Vagina (tissue), 2 donors: Measurements from ENCODE around the gene TM6SF1. TPM values are rescaled to one million over a fixed set of nuclear protein-coding genes. Genes with fewer than 3 reads are reported as not detected.
"Not testable (repeated sequence)": the region's sequence is repeated elsewhere in the genome, so short reads cannot be mapped to it uniquely, and the experiment has no call there.

Experiments
- DNase-seq, 2 donors: peaks; one replicate each; pipeline ENCODE4 v3.0.0-alpha.2; 2017; ENCODE audit errors: extremely low spot score in 2 of 2
- H3K27ac ChIP-seq: fragments of 200-600 bp; sonication (generic); one replicate; pipeline ENCODE4 v1.5.1; 2019
- H3K27me3 ChIP-seq: fragments of 200-600 bp; sonication (generic); one replicate; pipeline ENCODE4 v1.5.1; 2019
- H3K36me3 ChIP-seq, 2 donors: fragments of 200-600 bp; sonication (generic); one replicate each; pipeline ENCODE4 v1.5.1; 2017 to 2019
- H3K4me1 ChIP-seq: fragments of 200-600 bp; sonication (generic); one replicate; pipeline ENCODE4 v1.5.1; 2019
- H3K4me3 ChIP-seq, 2 donors: fragments of 200-600 bp; sonication (generic); 1 replicate in 1 of 2; 2 replicates in 1 of 2; pipeline ENCODE4 v1.5.1; 2016 to 2019
- H3K9me3 ChIP-seq: fragments of 200-600 bp; sonication (generic); one replicate; pipeline ENCODE4 v1.5.1; 2019
- CTCF ChIP-seq, 3 experiments: fragments of 450-650 bp in 2 of 3; fragments of 200-600 bp in 1 of 3; sonication (generic) in 1 of 3; IDR thresholded peaks; one replicate each; pipeline ENCODE4 v1.5.1; 2017 to 2019; ENCODE audit warnings: antibody characterized with exemption in 3 of 3, mild to moderate bottlenecking in 2 of 3, moderate library complexity in 2 of 3
- POLR2A ChIP-seq, 2 donors: fragments of 450-650 bp; IDR thresholded peaks; one replicate each; pipeline ENCODE4 v1.6.1; 2017; ENCODE audit warnings: antibody characterized with exemption in 2 of 2, mild to moderate bottlenecking in 2 of 2, moderate library complexity in 2 of 2
- POLR2AphosphoS5 ChIP-seq, 2 donors: sonication (generic); formaldehyde crosslinking; IDR thresholded peaks; one replicate each; pipeline ENCODE4 v1.9.0; 2017; ENCODE audit warnings: antibody characterized with exemption in 2 of 2, mild to moderate bottlenecking in 2 of 2, low read depth in 1 of 2; ENCODE audit not compliant: insufficient read depth in 1 of 2
- intact Hi-C: fragments of 100-400 bp; cut with DNase I; formaldehyde crosslinking; loops from one replicate; pipeline ENCODE4 v1.15.1; 2023
- total RNA-seq: library from RNA; depleted of rRNA; stranded (reverse); fragments of >200 nt; gene quantifications from one replicate; pipeline ENCODE4 v1.2.3, GENCODE V29; 2016

The TM6SF1 gene
- total RNA-seq, 1 donor from 2014 or later: 3.9 TPM

GRCh38 chr15:83166830-83167229 lies 59.4 kb downstream of the TM6SF1 start:
- Histone ChIP-seq H3K4me3 (no peak overlapping the region), H3K4me1 (no peaks in the 10 kb centered on the region), H3K27me3 (no peaks in the 10 kb centered on the region), H3K27ac (no peak overlapping the region), H3K9me3 (no peaks in the 10 kb centered on the region), H3K36me3 (peaks cover 0 to 11% of the 10 kb centered on the region in 2 donors)
- TF ChIP-seq POLR2AphosphoS5 (IDR thresholded peaks at IDR 0.05; ENCODE audit: insufficient read depth in 1 of 2, low read depth in 1 of 2): no peak
- TF ChIP-seq CTCF (IDR thresholded peaks at IDR 0.05): no peak
- no peak for TF ChIP-seq POLR2A (IDR thresholded peaks at IDR 0.05)
- intact Hi-C loops: no loop called here
- DNase-seq: no peak

- H3K27me3 ChIP-seq, DNase-seq, H3K9me3 ChIP-seq, H3K4me3 ChIP-seq, intact Hi-C loops, H3K36me3 ChIP-seq, H3K27ac ChIP-seq, H3K4me1 ChIP-seq: not testable (repeated sequence)
Observed at GRCh38 chr15:83169576-83169975, 62.1 kb downstream of the TM6SF1 start.

GRCh38 chr15:83170474-83171165 lies 63.2 kb downstream of the TM6SF1 start:
- no peak overlapping the region for H3K4me3 ChIP-seq
- H3K9me3 ChIP-seq: no peaks in the 10 kb centered on the region
- H3K36me3 ChIP-seq: no peaks in the 10 kb centered on the region
- no peak for DNase-seq
- H3K27ac ChIP-seq: no peak overlapping the region
- no peaks in the 10 kb centered on the region for H3K4me1 ChIP-seq
- intact Hi-C loops: no loop called here
- TF ChIP-seq CTCF (IDR thresholded peaks at IDR 0.05) (no peak), POLR2AphosphoS5 (IDR thresholded peaks at IDR 0.05; ENCODE audit: insufficient read depth in 1 of 2, low read depth in 1 of 2) (no peak), POLR2A (IDR thresholded peaks at IDR 0.05) (no peak)
- no peaks in the 10 kb centered on the region for H3K27me3 ChIP-seq

GRCh38 chr15:83174891-83175290 lies 67.4 kb downstream of the TM6SF1 start:
- intact Hi-C loops: no loop called here
- no peaks in the 10 kb centered on the region for H3K9me3 ChIP-seq
- H3K36me3 ChIP-seq: no peaks in the 10 kb centered on the region
- H3K27me3 ChIP-seq: no peaks in the 10 kb centered on the region
- no peak for TF ChIP-seq POLR2AphosphoS5 (IDR thresholded peaks at IDR 0.05; ENCODE audit: insufficient read depth in 1 of 2, low read depth in 1 of 2)
- TF ChIP-seq POLR2A (IDR thresholded peaks at IDR 0.05): no peak
- no peak for TF ChIP-seq CTCF (IDR thresholded peaks at IDR 0.05)
- no peak overlapping the region for H3K27ac ChIP-seq
- no peak overlapping the region for H3K4me3 ChIP-seq
- DNase-seq: no peak
- H3K4me1 ChIP-seq: no peaks in the 10 kb centered on the region

GRCh38 chr15:83178390-83178789 lies 70.9 kb downstream of the TM6SF1 start:
- H3K36me3 ChIP-seq: no peaks in the 10 kb centered on the region
- no peaks in the 10 kb centered on the region for H3K9me3 ChIP-seq
- no peak overlapping the region for H3K4me3 ChIP-seq
- intact Hi-C loops: no loop called here
- TF ChIP-seq POLR2AphosphoS5 (IDR thresholded peaks at IDR 0.05; ENCODE audit: insufficient read depth in 1 of 2, low read depth in 1 of 2): no peak
- no peak for TF ChIP-seq CTCF (IDR thresholded peaks at IDR 0.05)
- TF ChIP-seq POLR2A (IDR thresholded peaks at IDR 0.05): no peak
- DNase-seq: no peak
- H3K27me3 ChIP-seq: no peaks in the 10 kb centered on the region
- H3K4me1 ChIP-seq: no peaks in the 10 kb centered on the region
- H3K27ac ChIP-seq: no peak overlapping the region
